Retinal pigment epithelial cell (primary cell): Measurements from ENCODE around the gene NIFK.
A peak's percentile ranks its signal among the peaks of the same experiment; 100 is the strongest.

ENCODE experiments used
- DNase-seq: peaks from one replicate; pipeline ENCODE4 v3.0.0-alpha.2; 2010; ENCODE audit warnings: low read depth
- H3K4me3 ChIP-seq: 2 replicates; pipeline ENCODE4 v1.5.1; 2011; ENCODE audit warnings: mild to moderate bottlenecking, low read length, control low read depth, moderate library complexity
- CTCF ChIP-seq: conservative IDR thresholded peaks from 2 replicates; pipeline ENCODE4 v1.5.1; 2011; ENCODE audit warnings: low read depth, low read length, control low read depth, inconsistent platforms

Gene NIFK

GRCh38 chr2:121736462-121737336 is at the start of gene NIFK:
Gene NIFK (minus strand): TSS chr2:121736875. CDS start chr2:121736850, 25 bp downstream.
- DNase-seq: peak; percentile 85
- peak within 1 kb of the TSS; percentile 100 for H3K4me3 ChIP-seq
- TF ChIP-seq CTCF: no peak

DNA sequence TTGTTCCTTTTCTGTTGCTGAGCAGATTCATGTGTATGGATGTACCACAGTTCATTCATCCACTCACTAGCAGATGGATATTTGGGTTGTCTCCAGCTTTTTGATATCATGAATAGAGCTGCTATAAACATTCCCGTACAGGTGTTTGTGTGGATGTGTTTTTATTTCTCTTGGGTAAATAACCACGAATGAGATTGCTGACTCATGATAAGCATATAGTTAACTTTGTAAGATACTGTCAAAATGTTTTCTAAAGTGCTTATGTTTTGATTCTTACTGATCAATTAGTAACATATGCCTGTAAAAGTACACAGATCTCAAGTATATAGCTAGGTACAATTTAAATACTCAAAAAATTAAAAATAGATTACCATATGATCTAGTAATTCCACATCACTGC is 46.5 kb upstream of the NIFK start:
- no peak for TF ChIP-seq CTCF
- no peak overlapping the region for H3K4me3 ChIP-seq
- DNase-seq: no peak

- TF ChIP-seq CTCF: no peak
- no peak for DNase-seq
- no peak overlapping the region for H3K4me3 ChIP-seq
These were observed 42.2 kb upstream of the NIFK start for GRCh38 chr2:121778741-121779487.

DNA sequence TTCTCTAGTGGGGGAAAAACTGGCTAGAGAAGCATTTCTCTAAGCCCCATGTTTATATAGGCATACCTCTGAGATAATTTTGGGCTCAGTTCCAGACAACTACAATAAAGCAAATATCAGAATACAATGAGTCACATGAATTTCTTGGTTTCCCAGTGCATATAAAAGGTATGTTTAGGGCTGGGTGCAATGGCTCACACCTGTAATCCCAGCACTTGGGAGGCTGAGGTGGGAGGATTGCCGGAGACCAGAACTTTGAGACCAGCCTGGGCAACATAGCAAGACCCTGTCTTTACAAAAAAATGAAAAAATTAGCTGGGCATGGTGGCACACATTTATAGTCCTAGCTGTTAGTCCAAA is 41.0 kb upstream of the NIFK start:
- no peak overlapping the region for H3K4me3 ChIP-seq
- no peak for TF ChIP-seq CTCF
- DNase-seq: peak; percentile 72

DNA sequence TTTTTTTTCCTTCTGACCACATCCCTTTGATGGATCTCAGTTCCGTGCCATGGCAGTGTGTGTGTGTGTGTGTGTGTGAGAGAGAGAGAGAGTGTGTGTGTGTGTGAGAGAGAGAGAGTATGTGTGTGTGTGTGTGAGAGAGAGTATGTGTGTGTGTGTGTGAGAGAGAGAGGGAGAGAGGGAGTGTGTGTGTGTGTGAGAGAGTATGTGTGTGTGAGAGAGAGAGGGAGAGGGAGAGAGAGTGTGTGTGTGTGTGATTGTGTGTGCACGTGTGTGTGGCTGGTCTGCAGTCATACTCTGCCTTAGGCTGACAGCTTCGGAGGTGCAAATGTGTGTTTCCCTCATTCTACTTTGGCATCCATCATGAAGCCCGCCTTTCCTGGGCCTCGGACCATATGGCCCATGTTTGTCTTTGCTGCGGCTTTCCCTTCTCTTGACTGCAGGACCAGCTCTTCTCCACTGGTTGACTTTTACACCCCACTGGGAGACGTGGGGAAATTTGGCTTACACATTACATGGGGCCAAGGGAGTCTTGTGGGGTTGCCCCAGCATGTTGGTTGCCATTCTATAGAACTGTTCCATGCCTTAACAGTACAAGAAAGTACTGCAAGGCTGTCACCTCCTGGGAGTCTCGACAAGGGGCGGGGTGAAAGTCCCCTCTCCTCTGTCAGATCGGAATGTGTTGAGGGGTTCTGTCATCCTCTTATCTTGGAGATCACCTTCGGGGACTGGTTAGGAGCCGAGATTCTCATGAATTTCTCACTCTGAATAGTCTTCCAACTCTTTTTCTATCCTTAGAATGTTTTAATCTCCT is 40.4 kb upstream of the NIFK start:
- no peak for TF ChIP-seq CTCF
- no peak for DNase-seq
- no peak overlapping the region for H3K4me3 ChIP-seq

GRCh38 chr2:121776361-121776760 is 39.7 kb upstream of the NIFK start:
- no peak overlapping the region for H3K4me3 ChIP-seq
- DNase-seq: no peak
- no peak for TF ChIP-seq CTCF
